ENCODE data around the gene LRMDA. TPM values are rescaled to one million over a fixed set of nuclear protein-coding genes. Genes with fewer than 3 reads are reported as not detected.

The LRMDA gene
- total and polyA plus RNA-seq, 2 of the 13 experiments (the other 11 are each of a cell fraction or from before 2014, with no cell fraction given): 13.4 to 22.0 TPM

GRCh38 chr10:75774783-75775490 is 343.5 kb downstream of the LRMDA start (continued):
- no peak for TF ChIP-seq AGO2 (optimal IDR thresholded peaks at IDR 0.05; ENCODE audit: low read depth, low read length)
- TF ChIP-seq ZNF883 (CRISPR knock-in tag; IDR thresholded peaks at IDR 0.05; ENCODE audit: not compliant biosample characterization): no peak
- no peak for TF ChIP-seq NR3C1 (CRISPR knock-in tag; IDR thresholded peaks at IDR 0.05)
- no peak for TF ChIP-seq KLF6 (CRISPR knock-in tag; IDR thresholded peaks at IDR 0.05)
- TF ChIP-seq ZNF678 (CRISPR knock-in tag; IDR thresholded peaks at IDR 0.05): no peak
- TF ChIP-seq KLF12 (CRISPR knock-in tag; IDR thresholded peaks at IDR 0.05; ENCODE audit: borderline replicate concordance): no peak
- TF ChIP-seq SOX13 (IDR thresholded peaks at IDR 0.05): no peak
- peak in 1 of 2 experiments; percentile 60; a peak in 1 of 4 replicates for TF ChIP-seq SOX13 (CRISPR knock-in tag; conservative IDR thresholded peaks at IDR 0.05 in 1 of 2, IDR thresholded peaks at IDR 0.05 in 1 of 2)
- no peak for TF ChIP-seq ZNF570 (CRISPR knock-in tag; IDR thresholded peaks at IDR 0.05; ENCODE audit: borderline replicate concordance)
- TF ChIP-seq TCF7 (IDR thresholded peaks at IDR 0.05; ENCODE audit: low read depth): peak; percentile 43; the same call in 1 of the 2 replicates
- TF ChIP-seq ZNF335 (CRISPR knock-in tag; IDR thresholded peaks at IDR 0.05): no peak
- no peak for TF ChIP-seq SNAI1 (CRISPR knock-in tag; IDR thresholded peaks at IDR 0.05; ENCODE audit: borderline replicate concordance)
- no peak for TF ChIP-seq HMG20B (CRISPR knock-in tag; conservative IDR thresholded peaks at IDR 0.05)
- TF ChIP-seq GMEB2 (CRISPR knock-in tag; IDR thresholded peaks at IDR 0.05; ENCODE audit: low read depth): no peak
- TF ChIP-seq SOX6 (IDR thresholded peaks at IDR 0.05): no peak
- TF ChIP-seq SOX6 (CRISPR knock-in tag; IDR thresholded peaks at IDR 0.05): 0 out of 2 replicates have a peak, but pooled peaks have one; percentile 17
- no peak for TF ChIP-seq ZFY (CRISPR knock-in tag; IDR thresholded peaks at IDR 0.05)
- TF ChIP-seq MLX (CRISPR knock-in tag; IDR thresholded peaks at IDR 0.05): no peak
- no peak for TF ChIP-seq ZSCAN5A (CRISPR knock-in tag; IDR thresholded peaks at IDR 0.05; ENCODE audit: borderline replicate concordance)
- no peak for TF ChIP-seq ZNF136 (CRISPR knock-in tag; IDR thresholded peaks at IDR 0.05; ENCODE audit: low read depth)
- TF ChIP-seq SATB2 (CRISPR knock-in tag; IDR thresholded peaks at IDR 0.05): no peak
- no peak for TF ChIP-seq RFX3 (CRISPR knock-in tag; IDR thresholded peaks at IDR 0.05)
- TF ChIP-seq KDM1A (CRISPR knock-in tag; IDR thresholded peaks at IDR 0.05): no peak
- TF ChIP-seq ZNF34 (CRISPR knock-in tag; IDR thresholded peaks at IDR 0.05; ENCODE audit: borderline replicate concordance): no peak
- peak in 1 of 2 experiments; percentile 50; a peak in 2 of 4 replicates for TF ChIP-seq EP300 (IDR thresholded peaks at IDR 0.05; ENCODE audit: low read depth in 2 of 2, low read length in 2 of 2)
- TF ChIP-seq EP300 (CRISPR knock-in tag; IDR thresholded peaks at IDR 0.05; ENCODE audit: borderline replicate concordance): no peak
- TF ChIP-seq TMF1 (CRISPR knock-in tag; IDR thresholded peaks at IDR 0.05; ENCODE audit: low read depth): no peak
- no peak for TF ChIP-seq HOXA5 (CRISPR knock-in tag; IDR thresholded peaks at IDR 0.05)

Measured in HepG2 (cell line).